ENCODE data around the gene ACYP1.

Gene ACYP1

DNA sequence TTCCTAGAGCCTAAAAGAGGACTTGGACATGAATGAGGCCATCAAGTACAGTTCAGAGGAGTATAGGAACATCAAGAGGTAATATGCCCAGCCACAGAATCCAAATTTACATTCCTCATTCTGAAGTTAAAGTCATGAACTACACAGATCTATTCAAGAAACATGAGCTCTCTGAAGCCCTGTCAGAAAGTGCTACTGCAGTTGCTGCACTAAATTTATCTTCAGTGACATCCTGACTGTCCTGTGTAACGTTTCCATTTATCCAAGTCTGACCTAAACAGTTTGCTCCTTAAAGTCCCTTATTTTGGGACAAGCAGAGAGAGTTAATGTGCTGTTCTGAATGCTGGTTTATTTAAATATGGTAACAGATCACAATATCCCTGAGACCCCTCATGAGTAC, 34.9 kb upstream of the ACYP1 start:
- Histone ChIP-seq H3K4me3 (ENCODE audit: low read depth, low read length) (no peak overlapping the region), H2AK5ac (ENCODE audit: low read length) (no peak overlapping the region), H3K9ac (ENCODE audit: low read length) (no peak overlapping the region), H3K36me3 (ENCODE audit: control insufficient read depth in 1 of 2, insufficient read depth in 2 of 2, low read length in 2 of 2) (peaks cover 21 to 26% of the 10 kb centered on the region in 2 experiments), H3K79me2 (ENCODE audit: control insufficient read depth, insufficient read depth, low read length, poor library complexity) (no peaks in the 10 kb centered on the region), H3K4me1 (ENCODE audit: control insufficient read depth in 1 of 2, insufficient read depth in 2 of 2, low read length in 2 of 2) (no peaks in the 10 kb centered on the region), H3K4me2 (ENCODE audit: low read length) (no peak overlapping the region), H3K23ac (ENCODE audit: low read length) (no peak overlapping the region), H3K27me3 (ENCODE audit: insufficient read depth, low read length) (no peaks in the 10 kb centered on the region), H3K79me1 (ENCODE audit: low read length) (no peaks in the 10 kb centered on the region), H3K9me3 (ENCODE audit: insufficient read depth, low read depth, low read length) (no peaks in the 10 kb centered on the region), H4K12ac (ENCODE audit: low read depth, low read length) (no peak overlapping the region), H3K18ac (ENCODE audit: low read length) (no peak overlapping the region), H4K91ac (ENCODE audit: low read depth, low read length) (no peak overlapping the region), H3K27ac (ENCODE audit: low read depth, low read length) (no peak overlapping the region), H4K8ac (ENCODE audit: low read depth, low read length) (no peak overlapping the region), H3K14ac (ENCODE audit: low read length) (no peak overlapping the region), H2BK120ac (ENCODE audit: insufficient read depth, low read length, poor library complexity) (no peak overlapping the region), H2AFZ (ENCODE audit: insufficient read depth, low read length, poor library complexity) (no peak overlapping the region), H2BK12ac (ENCODE audit: low read length) (no peak overlapping the region), H3K4ac (ENCODE audit: low read depth, low read length) (no peak overlapping the region), H2BK5ac (ENCODE audit: low read depth, low read length, poor library complexity) (no peak overlapping the region)
- DNase-seq: no peak
- WGBS (ENCODE audit: extremely low coverage, insufficient coverage, insufficient read length): no CpG with 5 or more reads among the region's 1 CpG

DNA sequence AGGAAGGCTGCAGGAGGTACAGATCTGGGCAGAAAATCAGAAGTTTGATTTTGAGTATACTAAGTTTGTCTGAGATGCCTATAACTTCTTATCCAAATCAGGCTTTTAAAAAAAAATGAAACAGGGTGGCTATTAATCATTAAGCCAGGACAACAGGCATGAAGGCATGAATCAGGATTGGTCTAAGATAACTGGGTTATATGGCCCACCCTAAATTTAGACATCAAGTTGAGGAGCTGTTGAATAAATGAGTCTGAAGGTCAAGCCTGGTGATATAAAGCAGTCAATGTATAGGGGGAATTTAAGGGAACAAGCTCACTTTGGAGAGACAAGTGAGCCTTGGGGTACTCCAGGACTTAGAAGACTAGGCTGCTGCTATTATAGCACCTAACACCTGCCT, 34.4 kb upstream of the ACYP1 start:
- Histone ChIP-seq H2AFZ (ENCODE audit: insufficient read depth, low read length, poor library complexity) (no peak overlapping the region), H3K14ac (ENCODE audit: low read length) (no peak overlapping the region), H3K4me3 (ENCODE audit: low read depth, low read length) (no peak overlapping the region), H4K12ac (ENCODE audit: low read depth, low read length) (no peak overlapping the region), H3K4me2 (ENCODE audit: low read length) (no peak overlapping the region), H3K79me1 (ENCODE audit: low read length) (no peaks in the 10 kb centered on the region), H3K9me3 (ENCODE audit: insufficient read depth, low read depth, low read length) (no peaks in the 10 kb centered on the region), H3K18ac (ENCODE audit: low read length) (no peak overlapping the region), H4K8ac (ENCODE audit: low read depth, low read length) (no peak overlapping the region), H2BK120ac (ENCODE audit: insufficient read depth, low read length, poor library complexity) (no peak overlapping the region), H3K27me3 (ENCODE audit: insufficient read depth, low read length) (no peaks in the 10 kb centered on the region), H3K27ac (ENCODE audit: low read depth, low read length) (no peak overlapping the region), H2BK5ac (ENCODE audit: low read depth, low read length, poor library complexity) (no peak overlapping the region), H3K9ac (ENCODE audit: low read length) (no peak overlapping the region), H2AK5ac (ENCODE audit: low read length) (no peak overlapping the region), H3K4me1 (ENCODE audit: control insufficient read depth in 1 of 2, insufficient read depth in 2 of 2, low read length in 2 of 2) (no peaks in the 10 kb centered on the region), H3K4ac (ENCODE audit: low read depth, low read length) (no peak overlapping the region), H3K79me2 (ENCODE audit: control insufficient read depth, insufficient read depth, low read length, poor library complexity) (no peaks in the 10 kb centered on the region), H3K36me3 (ENCODE audit: control insufficient read depth in 1 of 2, insufficient read depth in 2 of 2, low read length in 2 of 2) (peaks cover 21 to 24% of the 10 kb centered on the region in 2 experiments), H2BK12ac (ENCODE audit: low read length) (no peak overlapping the region), H3K23ac (ENCODE audit: low read length) (no peak overlapping the region), H4K91ac (ENCODE audit: low read depth, low read length) (no peak overlapping the region)
- no peak for DNase-seq

DNA sequence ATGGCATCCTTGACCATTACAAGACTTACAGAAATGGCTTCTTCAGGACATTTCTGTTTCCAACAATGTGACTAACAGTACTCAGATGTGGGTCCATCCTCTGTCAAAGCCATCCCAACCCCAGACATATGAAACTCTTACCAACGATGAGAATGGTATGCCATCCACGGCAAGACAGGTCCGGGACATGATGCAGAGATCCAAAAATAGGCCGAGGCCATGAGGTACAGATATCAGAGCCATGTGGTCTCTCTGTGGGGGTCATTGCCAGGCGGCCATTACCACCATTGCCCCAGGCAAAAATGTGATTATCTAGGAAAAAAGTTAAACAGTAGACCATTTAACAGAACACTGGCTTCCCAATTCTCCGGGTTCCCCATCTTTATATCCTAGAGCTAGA, 33.1 kb upstream of the ACYP1 start:
- H3K4ac ChIP-seq (ENCODE audit: low read depth, low read length): no peak overlapping the region
- H3K9me3 ChIP-seq (ENCODE audit: insufficient read depth, low read depth, low read length): no peaks in the 10 kb centered on the region
- H4K12ac ChIP-seq (ENCODE audit: low read depth, low read length): no peak overlapping the region
- no peaks in the 10 kb centered on the region for H3K27me3 ChIP-seq (ENCODE audit: insufficient read depth, low read length)
- H2BK12ac ChIP-seq (ENCODE audit: low read length): no peak overlapping the region
- H3K23ac ChIP-seq (ENCODE audit: low read length): no peak overlapping the region
- H2BK5ac ChIP-seq (ENCODE audit: low read depth, low read length, poor library complexity): no peak overlapping the region
- no peak overlapping the region for H4K8ac ChIP-seq (ENCODE audit: low read depth, low read length)
- H4K91ac ChIP-seq (ENCODE audit: low read depth, low read length): no peak overlapping the region
- H3K27ac ChIP-seq (ENCODE audit: low read depth, low read length): no peak overlapping the region
- DNase-seq: no peak
- H3K4me1 ChIP-seq (ENCODE audit: control insufficient read depth in 1 of 2, insufficient read depth in 2 of 2, low read length in 2 of 2): no peaks in the 10 kb centered on the region
- WGBS (ENCODE audit: extremely low coverage, insufficient coverage, insufficient read length): no CpG with 5 or more reads among the region's 6 CpGs
- no peak overlapping the region for H3K9ac ChIP-seq (ENCODE audit: low read length)
- H2AK5ac ChIP-seq (ENCODE audit: low read length): no peak overlapping the region
- H3K18ac ChIP-seq (ENCODE audit: low read length): no peak overlapping the region
- peaks cover 21 to 24% of the 10 kb centered on the region in 2 experiments for H3K36me3 ChIP-seq (ENCODE audit: control insufficient read depth in 1 of 2, insufficient read depth in 2 of 2, low read length in 2 of 2)
- H2BK120ac ChIP-seq (ENCODE audit: insufficient read depth, low read length, poor library complexity): no peak overlapping the region
- no peak overlapping the region for H2AFZ ChIP-seq (ENCODE audit: insufficient read depth, low read length, poor library complexity)
- no peaks in the 10 kb centered on the region for H3K79me1 ChIP-seq (ENCODE audit: low read length)
- no peak overlapping the region for H3K14ac ChIP-seq (ENCODE audit: low read length)
- H3K4me2 ChIP-seq (ENCODE audit: low read length): no peak overlapping the region
- no peak overlapping the region for H3K4me3 ChIP-seq (ENCODE audit: low read depth, low read length)
- H3K79me2 ChIP-seq (ENCODE audit: control insufficient read depth, insufficient read depth, low read length, poor library complexity): no peaks in the 10 kb centered on the region

DNA sequence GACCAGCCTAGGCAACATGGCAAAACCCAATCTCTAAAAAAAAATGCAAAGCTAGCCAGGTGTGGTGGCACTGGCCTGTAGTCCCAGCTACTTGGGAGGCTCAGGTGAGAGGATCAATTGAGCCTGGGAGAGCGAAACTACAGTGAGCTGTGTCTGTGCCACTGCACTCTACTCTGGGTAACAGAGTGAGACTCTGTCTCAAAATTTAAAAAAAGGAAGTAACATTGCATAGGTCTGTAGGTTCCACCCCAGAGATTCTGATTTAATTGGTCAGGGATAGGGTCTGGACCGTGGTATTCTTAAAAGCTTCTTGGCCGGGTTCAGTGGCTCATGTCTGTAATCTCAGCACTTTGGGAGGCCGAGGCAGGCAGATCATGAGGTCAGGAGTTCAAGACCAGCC, 31.9 kb upstream of the ACYP1 start:
- no peak overlapping the region for H4K8ac ChIP-seq (ENCODE audit: low read depth, low read length)
- no peaks in the 10 kb centered on the region for H3K79me2 ChIP-seq (ENCODE audit: control insufficient read depth, insufficient read depth, low read length, poor library complexity)
- no peaks in the 10 kb centered on the region for H3K9me3 ChIP-seq (ENCODE audit: insufficient read depth, low read depth, low read length)
- no peaks in the 10 kb centered on the region for H3K4me1 ChIP-seq (ENCODE audit: control insufficient read depth in 1 of 2, insufficient read depth in 2 of 2, low read length in 2 of 2)
- no peak overlapping the region for H3K23ac ChIP-seq (ENCODE audit: low read length)
- no peak for DNase-seq
- H2AK5ac ChIP-seq (ENCODE audit: low read length): no peak overlapping the region
- H3K4ac ChIP-seq (ENCODE audit: low read depth, low read length): no peak overlapping the region
- H2BK12ac ChIP-seq (ENCODE audit: low read length): no peak overlapping the region
- no peak overlapping the region for H3K9ac ChIP-seq (ENCODE audit: low read length)
- H3K18ac ChIP-seq (ENCODE audit: low read length): no peak overlapping the region
- peaks cover 18 to 23% of the 10 kb centered on the region in 2 experiments for H3K36me3 ChIP-seq (ENCODE audit: control insufficient read depth in 1 of 2, insufficient read depth in 2 of 2, low read length in 2 of 2)
- no peak overlapping the region for H3K4me2 ChIP-seq (ENCODE audit: low read length)
- H3K4me3 ChIP-seq (ENCODE audit: low read depth, low read length): no peak overlapping the region
- no peak overlapping the region for H2BK120ac ChIP-seq (ENCODE audit: insufficient read depth, low read length, poor library complexity)
- no peak overlapping the region for H2BK5ac ChIP-seq (ENCODE audit: low read depth, low read length, poor library complexity)
- no peaks in the 10 kb centered on the region for H3K79me1 ChIP-seq (ENCODE audit: low read length)
- WGBS (ENCODE audit: extremely low coverage, insufficient coverage, insufficient read length): no CpG with 5 or more reads among the region's 4 CpGs
- no peak overlapping the region for H4K91ac ChIP-seq (ENCODE audit: low read depth, low read length)
- no peaks in the 10 kb centered on the region for H3K27me3 ChIP-seq (ENCODE audit: insufficient read depth, low read length)
- H3K14ac ChIP-seq (ENCODE audit: low read length): no peak overlapping the region
- no peak overlapping the region for H4K12ac ChIP-seq (ENCODE audit: low read depth, low read length)
- H3K27ac ChIP-seq (ENCODE audit: low read depth, low read length): no peak overlapping the region
- no peak overlapping the region for H2AFZ ChIP-seq (ENCODE audit: insufficient read depth, low read length, poor library complexity)

All from trophoblast cell (in vitro differentiated cells and primary cell).